Measurements from ENCODE around the gene FAM89B.

FAM89B gene

GRCh38 chr11:65589444-65590239 lies 17.3 kb downstream of the FAM89B start:
- no peaks in the 10 kb centered on the region for H3K27me3 ChIP-seq (ENCODE audit: insufficient read depth, poor library complexity, severe bottlenecking)
- no peaks in the 10 kb centered on the region for H3K9me3 ChIP-seq (ENCODE audit: severe bottlenecking)
- peaks cover 9% of the 10 kb centered on the region for H3K4me1 ChIP-seq (ENCODE audit: insufficient read depth, poor library complexity, severe bottlenecking)
- TF ChIP-seq CTCF (IDR thresholded peaks at IDR 0.05; ENCODE audit: poor library complexity, severe bottlenecking), result no peak
- no peak overlapping the region for H3K4me3 ChIP-seq (ENCODE audit: severe bottlenecking)
- DNase-seq (ENCODE audit: low spot score), result no peak
- H3K36me3 ChIP-seq (ENCODE audit: low read depth), result peaks cover 31% of the 10 kb centered on the region
- H3K27ac ChIP-seq (ENCODE audit: poor library complexity, severe bottlenecking), result no peak overlapping the region
- no peak for ATAC-seq (ENCODE audit: low read depth)

GRCh38 chr11:65590240-65590738 lies 18.0 kb downstream of the FAM89B start:
- DNase-seq (ENCODE audit: low spot score) (no peak), ATAC-seq (ENCODE audit: low read depth) (no peak)
- Histone ChIP-seq H3K9me3 (ENCODE audit: severe bottlenecking) (no peaks in the 10 kb centered on the region), H3K27me3 (ENCODE audit: insufficient read depth, poor library complexity, severe bottlenecking) (no peaks in the 10 kb centered on the region), H3K36me3 (ENCODE audit: low read depth) (peaks cover 29% of the 10 kb centered on the region), H3K4me1 (ENCODE audit: insufficient read depth, poor library complexity, severe bottlenecking) (peaks cover 9% of the 10 kb centered on the region), H3K27ac (ENCODE audit: poor library complexity, severe bottlenecking) (no peak overlapping the region), H3K4me3 (ENCODE audit: severe bottlenecking) (no peak overlapping the region)
- TF ChIP-seq CTCF (IDR thresholded peaks at IDR 0.05; ENCODE audit: poor library complexity, severe bottlenecking), result no peak

GRCh38 chr11:65591939-65592857 lies 19.9 kb downstream of the FAM89B start:
- ATAC-seq (ENCODE audit: low read depth) (no peak), DNase-seq (ENCODE audit: low spot score) (no peak)
- no peak for TF ChIP-seq CTCF (IDR thresholded peaks at IDR 0.05; ENCODE audit: poor library complexity, severe bottlenecking)
- H3K9me3 ChIP-seq (ENCODE audit: severe bottlenecking), result no peaks in the 10 kb centered on the region
- no peak overlapping the region for H3K4me3 ChIP-seq (ENCODE audit: severe bottlenecking)
- peak overlapping the region; percentile 32 for H3K27ac ChIP-seq (ENCODE audit: poor library complexity, severe bottlenecking)
- H3K27me3 ChIP-seq (ENCODE audit: insufficient read depth, poor library complexity, severe bottlenecking), result no peaks in the 10 kb centered on the region
- H3K36me3 ChIP-seq (ENCODE audit: low read depth), result peaks cover 17% of the 10 kb centered on the region
- peaks cover 9% of the 10 kb centered on the region for H3K4me1 ChIP-seq (ENCODE audit: insufficient read depth, poor library complexity, severe bottlenecking)

- H3K4me3 ChIP-seq (ENCODE audit: severe bottlenecking), result no peak overlapping the region
- peak; percentile 60 for ATAC-seq (ENCODE audit: low read depth)
- DNase-seq (ENCODE audit: low spot score), result no peak
- H3K4me1 ChIP-seq (ENCODE audit: insufficient read depth, poor library complexity, severe bottlenecking), result peaks cover 9% of the 10 kb centered on the region
- peaks cover 19% of the 10 kb centered on the region for H3K36me3 ChIP-seq (ENCODE audit: low read depth)
- H3K9me3 ChIP-seq (ENCODE audit: severe bottlenecking), result no peaks in the 10 kb centered on the region
- TF ChIP-seq CTCF (IDR thresholded peaks at IDR 0.05; ENCODE audit: poor library complexity, severe bottlenecking), result no peak
- H3K27ac ChIP-seq (ENCODE audit: poor library complexity, severe bottlenecking), result peak overlapping the region; percentile 32
- no peaks in the 10 kb centered on the region for H3K27me3 ChIP-seq (ENCODE audit: insufficient read depth, poor library complexity, severe bottlenecking)
These were observed 20.6 kb downstream of the FAM89B start for GRCh38 chr11:65592858-65593517.
